Fibroblast of upper back skin (primary cell): ENCODE measurements around the gene ZDHHC23.

ENCODE experiments used
- DNase-seq: peaks from one replicate; pipeline ENCODE4 v3.0.0-alpha.2; 2013

ZDHHC23 gene

GRCh38 chr3:114011059-114011797 is 63.4 kb downstream of the ZDHHC23 start:
- no peak for DNase-seq
